Measurements from ENCODE around the gene DDI2.

The DDI2 gene

GRCh38 chr1:15617173-15618076 is at the start of gene DDI2:
DDI2 (plus strand) TSS chr1:15617458; CDS start chr1:15617671, 213 bp downstream.
- Mint-ChIP-seq H3K4me3 (peak within 1 kb of the TSS; percentile 91), H3K27me3 (no peaks in the 10 kb centered on the region), H3K36me3 (ENCODE audit: low read depth) (peaks cover 42% of the 10 kb centered on the region), H3K27ac (peak within 1 kb of the TSS; percentile 96), H3K9me3 (no peaks in the 10 kb centered on the region), H3K4me1 (ENCODE audit: low read depth) (peaks cover 46% of the 10 kb centered on the region)
- peak; percentile 95 for DNase-seq

DNA sequence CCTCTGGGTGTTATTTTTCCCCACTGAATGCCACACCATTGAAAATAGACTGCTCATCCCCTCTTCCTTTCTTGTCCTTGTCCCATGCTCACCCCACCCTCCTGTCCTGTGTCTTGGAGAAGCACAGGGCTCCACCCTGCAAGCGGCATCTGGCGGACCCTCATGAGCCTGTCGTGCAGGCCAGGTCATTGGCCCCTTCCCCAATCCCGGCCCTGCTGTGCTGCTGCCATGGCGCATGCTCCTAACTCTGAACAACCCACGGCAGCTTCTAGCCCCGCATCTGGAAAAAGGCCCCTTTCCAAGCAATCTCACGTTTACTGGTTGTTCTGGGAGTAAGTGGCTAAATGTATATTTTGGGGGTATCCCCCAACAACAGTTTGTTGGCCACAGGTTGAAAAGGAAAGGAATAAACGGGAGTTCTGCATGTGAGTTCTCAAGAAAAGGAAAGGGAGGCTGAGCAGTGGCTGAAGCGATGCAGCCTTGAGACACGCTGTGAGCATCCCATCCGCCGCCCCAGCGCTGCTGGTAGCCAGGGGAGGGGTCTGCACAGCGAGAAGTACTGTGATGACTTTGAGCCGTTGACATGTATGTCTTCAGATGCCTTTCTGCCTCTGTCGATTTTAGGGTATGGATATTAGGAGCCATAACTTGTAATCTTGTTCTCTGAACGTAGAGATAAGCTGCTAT is 48.7 kb upstream of the DDI2 start:
- H3K36me3 Mint-ChIP-seq (ENCODE audit: low read depth) = peaks cover 89% of the 10 kb centered on the region
- H3K4me1 Mint-ChIP-seq (ENCODE audit: low read depth) = no peaks in the 10 kb centered on the region
- H3K9me3 Mint-ChIP-seq = no peaks in the 10 kb centered on the region
- H3K27ac Mint-ChIP-seq = no peak overlapping the region
- H3K4me3 Mint-ChIP-seq = no peak overlapping the region
- no peaks in the 10 kb centered on the region for H3K27me3 Mint-ChIP-seq
- no peak for DNase-seq

DNA sequence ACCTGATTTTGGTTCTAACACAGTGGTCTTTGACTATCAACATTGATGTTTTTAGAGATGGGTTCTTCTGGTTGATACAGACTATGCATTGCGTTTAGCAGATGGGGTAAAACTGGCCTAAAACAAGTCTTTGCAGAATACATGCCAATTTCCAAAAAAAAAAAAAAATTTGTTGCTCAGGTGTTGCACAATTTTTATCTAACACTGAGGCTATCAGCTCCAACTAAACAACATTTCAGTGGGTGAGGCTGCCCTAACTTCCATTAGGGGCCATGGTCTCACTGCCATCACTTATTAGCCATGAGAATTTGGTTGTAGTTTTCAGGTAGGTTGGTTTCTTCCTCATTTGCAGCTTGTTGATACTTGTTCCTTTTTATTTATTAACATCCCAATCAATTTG is 46.4 kb upstream of the DDI2 start:
- Mint-ChIP-seq H3K4me3 (no peak overlapping the region), H3K27me3 (no peaks in the 10 kb centered on the region), H3K9me3 (no peaks in the 10 kb centered on the region), H3K36me3 (ENCODE audit: low read depth) (peaks cover 87% of the 10 kb centered on the region), H3K27ac (no peak overlapping the region), H3K4me1 (ENCODE audit: low read depth) (no peaks in the 10 kb centered on the region)
- DNase-seq = no peak

- no peaks in the 10 kb centered on the region for H3K4me1 Mint-ChIP-seq (ENCODE audit: low read depth)
- peak overlapping the region; percentile 67 for H3K27ac Mint-ChIP-seq
- no peaks in the 10 kb centered on the region for H3K27me3 Mint-ChIP-seq
- H3K4me3 Mint-ChIP-seq = no peak overlapping the region
- peaks cover 84% of the 10 kb centered on the region for H3K36me3 Mint-ChIP-seq (ENCODE audit: low read depth)
- H3K9me3 Mint-ChIP-seq = no peaks in the 10 kb centered on the region
- DNase-seq = no peak
Observed at GRCh38 chr1:15571266-15571665, 46.0 kb upstream of the DDI2 start.

- no peak for DNase-seq
- Mint-ChIP-seq H3K36me3 (ENCODE audit: low read depth) (peaks cover 81% of the 10 kb centered on the region), H3K9me3 (no peaks in the 10 kb centered on the region), H3K27me3 (no peaks in the 10 kb centered on the region), H3K4me1 (ENCODE audit: low read depth) (peaks cover 12% of the 10 kb centered on the region), H3K4me3 (no peak overlapping the region), H3K27ac (peak overlapping the region; percentile 0)
Observed at GRCh38 chr1:15573477-15573876, 43.8 kb upstream of the DDI2 start.

GRCh38 chr1:15574741-15575140 is 42.5 kb upstream of the DDI2 start:
- peaks cover 82% of the 10 kb centered on the region for H3K36me3 Mint-ChIP-seq (ENCODE audit: low read depth)
- H3K9me3 Mint-ChIP-seq = no peaks in the 10 kb centered on the region
- no peaks in the 10 kb centered on the region for H3K27me3 Mint-ChIP-seq
- peak overlapping the region; percentile 17 for H3K27ac Mint-ChIP-seq
- peaks cover 25% of the 10 kb centered on the region for H3K4me1 Mint-ChIP-seq (ENCODE audit: low read depth)
- no peak overlapping the region for H3K4me3 Mint-ChIP-seq
- DNase-seq = no peak

DNA sequence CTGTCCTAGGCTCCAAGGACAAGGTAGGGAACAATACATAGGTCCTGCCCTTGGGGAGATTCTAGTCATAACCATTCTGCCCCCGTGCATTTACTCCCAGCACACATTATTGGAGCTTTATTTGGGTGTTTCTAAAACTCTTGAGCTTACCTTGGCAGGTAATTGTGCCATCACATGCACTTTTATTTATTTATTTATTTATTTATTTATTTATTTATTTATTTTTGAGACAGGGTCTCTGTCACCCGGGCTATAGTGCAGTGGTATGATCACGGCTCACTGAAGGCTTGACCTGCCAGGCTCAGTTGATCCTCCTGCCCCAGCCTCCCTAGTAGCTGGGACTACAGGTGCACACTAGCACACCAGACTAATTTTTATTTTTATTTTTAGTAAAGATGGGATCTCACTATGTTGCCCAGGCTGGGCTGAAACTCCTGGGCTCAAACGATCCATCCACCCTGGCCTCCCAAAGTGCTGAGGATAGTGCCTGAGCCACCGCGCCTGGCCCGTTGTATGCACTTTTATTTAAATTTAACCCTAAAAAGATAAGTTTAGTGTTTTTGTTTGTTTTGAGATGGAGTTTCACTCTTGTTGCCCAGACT is 41.6 kb upstream of the DDI2 start:
- no peaks in the 10 kb centered on the region for H3K27me3 Mint-ChIP-seq
- H3K36me3 Mint-ChIP-seq (ENCODE audit: low read depth) = peaks cover 79% of the 10 kb centered on the region
- no peaks in the 10 kb centered on the region for H3K9me3 Mint-ChIP-seq
- H3K27ac Mint-ChIP-seq = no peak overlapping the region
- no peak for DNase-seq
- peaks cover 30% of the 10 kb centered on the region for H3K4me1 Mint-ChIP-seq (ENCODE audit: low read depth)
- no peak overlapping the region for H3K4me3 Mint-ChIP-seq

DNA sequence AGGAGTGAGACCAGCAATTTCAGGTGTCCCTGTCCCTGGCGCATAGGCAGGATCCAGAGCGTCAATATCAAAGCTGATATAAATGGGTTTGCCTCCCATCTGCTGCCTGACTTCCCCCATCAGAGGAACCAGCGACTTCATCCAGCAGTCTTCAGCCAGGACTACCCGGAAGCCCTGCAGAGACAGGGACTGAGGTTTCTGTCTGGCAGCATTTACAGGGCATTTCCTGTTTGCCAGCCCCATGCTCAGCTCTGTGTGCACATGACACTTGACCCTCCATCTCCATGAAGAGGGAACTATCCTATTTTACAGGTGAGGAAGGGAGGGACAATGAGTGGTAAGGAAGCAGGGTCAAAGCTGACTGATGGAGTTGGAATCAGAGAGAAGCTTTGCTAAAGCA is 39.6 kb upstream of the DDI2 start:
- Mint-ChIP-seq H3K4me3 (no peak overlapping the region), H3K4me1 (ENCODE audit: low read depth) (peaks cover 36% of the 10 kb centered on the region), H3K27me3 (no peaks in the 10 kb centered on the region), H3K27ac (peak overlapping the region; percentile 93), H3K36me3 (ENCODE audit: low read depth) (peaks cover 70% of the 10 kb centered on the region), H3K9me3 (no peaks in the 10 kb centered on the region)
- peak; percentile 35 for DNase-seq

GRCh38 chr1:15578921-15579682 is 38.2 kb upstream of the DDI2 start:
- H3K27ac Mint-ChIP-seq = peak overlapping the region; percentile 93
- peak; percentile 50 for DNase-seq
- peaks cover 49% of the 10 kb centered on the region for H3K4me1 Mint-ChIP-seq (ENCODE audit: low read depth)
- H3K9me3 Mint-ChIP-seq = no peaks in the 10 kb centered on the region
- peak overlapping the region; percentile 48 for H3K4me3 Mint-ChIP-seq
- no peaks in the 10 kb centered on the region for H3K27me3 Mint-ChIP-seq
- H3K36me3 Mint-ChIP-seq (ENCODE audit: low read depth) = peaks cover 69% of the 10 kb centered on the region

DNA sequence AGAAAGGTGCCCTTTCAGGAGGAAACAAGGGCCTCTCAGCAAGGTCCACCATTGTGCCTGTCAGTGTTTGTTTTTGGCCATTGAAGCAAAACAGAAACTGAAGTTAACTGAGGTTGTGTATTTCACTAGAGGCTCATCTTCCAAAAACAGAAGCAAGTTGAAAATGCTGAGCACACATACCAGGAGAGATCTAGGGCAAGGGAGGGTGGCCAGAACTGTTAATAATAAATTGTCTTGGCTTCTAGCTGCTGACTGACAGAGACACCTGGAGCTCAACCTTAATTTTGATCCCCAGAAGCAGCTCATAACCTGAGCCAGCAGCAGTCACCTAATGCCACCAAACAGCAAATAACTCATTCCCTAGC is 37.6 kb upstream of the DDI2 start:
- DNase-seq = no peak
- no peaks in the 10 kb centered on the region for H3K27me3 Mint-ChIP-seq
- H3K27ac Mint-ChIP-seq = peak overlapping the region; percentile 93
- H3K4me3 Mint-ChIP-seq = peak overlapping the region; percentile 48
- peaks cover 49% of the 10 kb centered on the region for H3K4me1 Mint-ChIP-seq (ENCODE audit: low read depth)
- no peaks in the 10 kb centered on the region for H3K9me3 Mint-ChIP-seq
- peaks cover 64% of the 10 kb centered on the region for H3K36me3 Mint-ChIP-seq (ENCODE audit: low read depth)

DNA sequence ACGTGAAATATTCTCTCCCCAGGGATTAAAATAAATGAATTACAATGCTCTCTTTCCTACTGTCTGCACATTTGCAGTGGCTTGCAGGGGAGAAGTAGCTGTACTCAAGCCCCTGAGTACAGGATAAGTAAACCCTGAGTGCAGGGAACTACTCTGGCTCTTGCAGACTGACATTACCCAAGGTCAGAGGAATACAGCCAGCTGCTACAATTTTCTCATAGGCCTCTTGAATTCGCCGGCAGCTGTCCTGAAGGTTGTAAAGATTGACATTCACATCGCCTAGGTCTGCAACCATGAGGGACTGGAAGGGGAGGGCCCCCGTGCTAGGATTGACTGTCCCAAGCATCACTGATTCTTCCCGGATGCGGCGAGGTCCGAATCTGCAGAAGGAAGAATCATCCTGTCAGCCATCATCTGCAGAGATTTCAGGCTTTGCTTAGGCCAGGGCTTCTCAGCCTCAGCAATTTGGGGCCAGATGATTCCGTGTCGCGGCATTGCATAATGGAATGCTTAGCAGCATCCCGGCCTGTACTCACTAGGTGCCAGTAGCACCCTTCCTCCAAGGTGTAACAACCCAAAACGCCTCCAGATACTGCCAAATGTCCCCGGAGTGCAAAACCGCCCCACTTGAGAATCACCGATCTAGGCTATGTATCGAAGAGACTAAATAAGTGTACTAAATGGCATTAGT is 34.1 kb upstream of the DDI2 start:
- Mint-ChIP-seq H3K9me3 (peaks cover 3% of the 10 kb centered on the region), H3K4me3 (peak overlapping the region; percentile 84), H3K36me3 (ENCODE audit: low read depth) (peaks cover 56% of the 10 kb centered on the region), H3K4me1 (ENCODE audit: low read depth) (peaks cover 45% of the 10 kb centered on the region), H3K27ac (peak overlapping the region; percentile 90), H3K27me3 (no peaks in the 10 kb centered on the region)
- DNase-seq = no peak

DNA sequence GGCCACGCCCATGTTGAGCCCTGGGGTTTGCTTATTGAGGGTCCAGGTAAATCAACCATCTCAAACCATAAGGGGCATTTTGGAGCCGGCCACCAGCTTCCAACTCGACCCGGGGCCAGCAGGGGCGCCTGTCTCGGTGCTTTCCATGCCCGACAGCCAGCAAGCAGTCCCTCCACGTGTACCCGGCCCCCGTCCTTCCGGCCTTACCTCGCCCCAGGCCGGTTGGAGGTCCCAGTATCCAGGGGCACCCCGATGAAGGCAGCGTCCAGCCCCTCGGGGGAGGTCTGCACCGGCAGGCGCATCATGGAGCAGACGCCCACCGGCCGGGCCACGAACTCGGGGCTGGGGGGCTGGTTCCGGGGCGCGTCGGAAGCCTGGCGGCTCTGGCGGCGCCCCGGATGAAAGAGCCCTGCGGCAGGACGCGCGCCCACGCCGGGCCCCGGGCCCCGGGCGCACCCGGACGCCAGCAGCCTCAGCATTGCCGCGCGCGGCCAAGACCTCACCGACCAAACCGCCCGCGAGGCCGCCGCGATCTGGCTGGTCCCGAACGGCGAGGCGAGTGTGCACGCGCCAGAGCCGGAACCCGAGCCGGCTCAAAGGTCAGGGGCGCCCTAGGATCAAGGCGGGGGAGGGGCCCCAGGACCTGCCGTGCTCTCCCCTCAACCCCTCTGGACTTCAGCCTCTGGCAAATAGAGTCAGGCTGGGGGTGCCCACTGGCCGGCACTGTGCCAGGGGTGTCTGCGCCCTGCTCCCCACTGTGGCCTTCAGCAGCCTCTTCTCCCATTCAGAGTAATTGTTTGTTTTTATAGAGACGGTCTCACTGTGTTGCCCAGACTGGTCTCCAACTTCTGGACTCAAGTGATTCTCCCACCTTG is 32.5 kb upstream of the DDI2 start, which contains the start of gene AGMAT:
Gene AGMAT, minus strand, starts transcription at position 563 of the 875 bp plus-strand sequence. Its CDS starts 84 bp downstream, at position 479.
- Mint-ChIP-seq H3K27me3 (no peaks in the 10 kb centered on the region), H3K4me3 (peak within 1 kb of the TSS; percentile 84), H3K4me1 (ENCODE audit: low read depth) (peaks cover 29% of the 10 kb centered on the region), H3K27ac (peak within 1 kb of the TSS; percentile 90), H3K9me3 (peaks cover 4% of the 10 kb centered on the region), H3K36me3 (ENCODE audit: low read depth) (peaks cover 54% of the 10 kb centered on the region)
- peak; percentile 87 for DNase-seq

DNA sequence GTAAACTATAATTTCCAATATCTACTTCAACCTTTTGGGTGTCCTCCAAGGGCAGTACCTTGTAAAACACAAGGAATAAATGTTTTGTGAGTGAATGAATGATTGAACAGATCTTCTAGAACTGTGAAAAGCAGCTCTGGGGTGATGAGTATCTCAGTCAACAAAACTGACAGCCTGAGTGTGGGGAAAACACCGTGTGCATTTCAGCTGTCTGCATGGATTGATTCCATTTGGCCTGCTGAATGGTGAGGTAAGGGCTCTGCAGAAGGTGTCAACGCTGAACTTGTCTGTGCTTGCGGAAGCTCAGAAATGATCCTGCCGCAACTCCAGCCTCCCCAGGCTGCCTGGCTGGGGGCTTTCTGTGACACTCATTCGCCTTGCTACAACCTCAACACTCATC is 25.0 kb upstream of the DDI2 start:
- no peaks in the 10 kb centered on the region for H3K27me3 Mint-ChIP-seq
- no peak overlapping the region for H3K4me3 Mint-ChIP-seq
- DNase-seq = no peak
- peaks cover 31% of the 10 kb centered on the region for H3K36me3 Mint-ChIP-seq (ENCODE audit: low read depth)
- no peaks in the 10 kb centered on the region for H3K4me1 Mint-ChIP-seq (ENCODE audit: low read depth)
- H3K9me3 Mint-ChIP-seq = peaks cover 4% of the 10 kb centered on the region
- no peak overlapping the region for H3K27ac Mint-ChIP-seq
